ENCODE results near the gene PLXND1. TPM values are rescaled to one million over a fixed set of nuclear protein-coding genes. Genes with fewer than 3 reads are reported as not detected.

Gene PLXND1
- polyA plus RNA-seq, 1 donor from 2014 or later = 0.05 TPM

GRCh38 chr3:129614435-129614834 lies 8.0 kb upstream of the PLXND1 start:
- TF ChIP-seq EZH2 (IDR thresholded peaks at IDR 0.05; ENCODE audit: borderline replicate concordance, insufficient read depth, low read length, poor library complexity, severe bottlenecking) (no peak), EP300 (conservative IDR thresholded peaks at IDR 0.05; ENCODE audit: poor library complexity, severe bottlenecking) (no peak)
- Histone ChIP-seq H3K79me2 (replicated peaks; ENCODE audit: insufficient read depth, low read length) (no peaks in the 10 kb centered on the region), H3K36me3 (ENCODE audit: insufficient read depth, low read length) (no peaks in the 10 kb centered on the region), H3F3A (ENCODE audit: insufficient read depth, low read length, poor library complexity, severe bottlenecking) (no peaks in the 10 kb centered on the region), H3K4me3 (ENCODE audit: low read length) (no peak overlapping the region), H3K27ac (ENCODE audit: low read length) (no peak overlapping the region), H3K27me3 (ENCODE audit: insufficient read depth, low read depth, low read length) (no peaks in the 10 kb centered on the region), H2AFZ (ENCODE audit: low read depth, low read length) (no peak overlapping the region), H3K9me2 (ENCODE audit: insufficient read depth, low read length) (no peaks in the 10 kb centered on the region), H3K9me3 (ENCODE audit: low read length) (no peaks in the 10 kb centered on the region), H3K9ac (ENCODE audit: low read length) (no peak overlapping the region), H4K20me1 (ENCODE audit: insufficient read depth) (no peaks in the 10 kb centered on the region), H3K4me2 (ENCODE audit: low read length) (no peak overlapping the region)

GRCh38 chr3:129613367-129613740 lies 6.9 kb upstream of the PLXND1 start:
- no peak overlapping the region for H3K27ac ChIP-seq (ENCODE audit: low read length)

DNA sequence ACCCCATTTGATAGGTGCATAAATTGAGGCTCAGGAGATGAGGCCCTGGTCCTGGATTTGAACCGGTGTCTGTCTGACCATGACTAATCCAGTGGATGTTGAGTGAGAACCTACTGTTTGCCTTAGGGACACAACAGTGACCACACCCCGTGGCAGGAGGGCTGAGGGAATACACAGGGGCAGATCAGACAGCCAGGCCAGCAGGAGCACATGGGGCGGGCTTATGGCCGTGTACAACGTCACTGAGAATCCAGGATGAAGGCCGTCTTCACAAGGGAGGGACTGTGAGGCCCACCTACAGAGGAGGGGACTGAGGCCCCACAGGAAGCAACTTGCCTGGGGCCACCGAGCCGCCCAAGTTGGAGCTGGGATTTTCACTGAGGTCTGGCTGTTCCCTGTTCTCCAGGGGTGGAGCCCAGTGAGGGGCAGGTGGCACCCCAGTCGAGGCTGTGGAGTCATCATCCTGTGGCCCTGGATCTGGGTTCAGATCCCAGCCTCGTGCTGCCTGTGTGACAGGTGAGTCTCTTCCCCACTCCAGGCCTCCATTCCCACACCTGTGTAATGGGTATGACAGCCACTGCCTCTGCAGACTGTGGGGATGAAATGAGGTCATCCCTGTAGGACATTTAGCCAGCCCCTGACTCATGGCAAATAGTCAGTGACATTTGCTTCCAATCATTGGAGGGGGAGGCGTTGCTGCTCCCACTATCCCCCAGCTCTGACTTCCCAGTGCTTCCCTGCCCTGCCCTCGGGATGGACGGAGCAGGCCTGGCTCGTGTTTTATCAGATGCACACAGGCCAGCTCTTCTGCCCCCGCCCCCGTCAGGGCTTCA lies 6.3 kb upstream of the PLXND1 start:
- Histone ChIP-seq H3K9me3 (ENCODE audit: low read length) (no peaks in the 10 kb centered on the region), H3K27me3 (ENCODE audit: insufficient read depth, low read depth, low read length) (peaks cover 11% of the 10 kb centered on the region), H3K36me3 (ENCODE audit: insufficient read depth, low read length) (no peaks in the 10 kb centered on the region), H3K79me2 (replicated peaks; ENCODE audit: insufficient read depth, low read length) (no peaks in the 10 kb centered on the region), H4K20me1 (ENCODE audit: insufficient read depth) (no peaks in the 10 kb centered on the region), H3K9me2 (ENCODE audit: insufficient read depth, low read length) (no peaks in the 10 kb centered on the region), H3K4me2 (ENCODE audit: low read length) (no peak overlapping the region), H3K9ac (ENCODE audit: low read length) (no peak overlapping the region), H3K27ac (ENCODE audit: low read length) (no peak overlapping the region), H2AFZ (ENCODE audit: low read depth, low read length) (no peak overlapping the region), H3F3A (ENCODE audit: insufficient read depth, low read length, poor library complexity, severe bottlenecking) (no peaks in the 10 kb centered on the region), H3K4me3 (ENCODE audit: low read length) (no peak overlapping the region)
- TF ChIP-seq POLR2AphosphoS5 (IDR thresholded peaks at IDR 0.05) (no peak), REST (IDR thresholded peaks at IDR 0.05; ENCODE audit: borderline replicate concordance) (no peak), CTCF (IDR thresholded peaks at IDR 0.05; ENCODE audit: poor library complexity, severe bottlenecking) (no peak)

More at GRCh38 chr3:129613367-129613740, 6.9 kb upstream of the PLXND1 start:
- no peaks in the 10 kb centered on the region for H3K9me2 ChIP-seq (ENCODE audit: insufficient read depth, low read length)
- H4K20me1 ChIP-seq (ENCODE audit: insufficient read depth) = no peaks in the 10 kb centered on the region
- H3K4me2 ChIP-seq (ENCODE audit: low read length) = no peak overlapping the region
- no peaks in the 10 kb centered on the region for H3K9me3 ChIP-seq (ENCODE audit: low read length)
- no peaks in the 10 kb centered on the region for H3K79me2 ChIP-seq (replicated peaks; ENCODE audit: insufficient read depth, low read length)
- no peak for TF ChIP-seq RAD21 (conservative IDR thresholded peaks at IDR 0.05)
- no peak for TF ChIP-seq POLR2AphosphoS5 (IDR thresholded peaks at IDR 0.05)
- no peak for TF ChIP-seq EZH2 (IDR thresholded peaks at IDR 0.05; ENCODE audit: borderline replicate concordance, insufficient read depth, low read length, poor library complexity, severe bottlenecking)
- no peak for TF ChIP-seq SMC3 (conservative IDR thresholded peaks at IDR 0.05; ENCODE audit: poor library complexity)
- TF ChIP-seq TAF1 (IDR thresholded peaks at IDR 0.05; ENCODE audit: low read depth) = no peak
- no peak for TF ChIP-seq EP300 (conservative IDR thresholded peaks at IDR 0.05; ENCODE audit: poor library complexity, severe bottlenecking)
- no peak for TF ChIP-seq MXI1 (conservative IDR thresholded peaks at IDR 0.05; ENCODE audit: poor library complexity, severe bottlenecking)
- TF ChIP-seq CTCF (IDR thresholded peaks at IDR 0.05; ENCODE audit: poor library complexity, severe bottlenecking) = no peak
- no peak overlapping the region for H3K4me3 ChIP-seq (ENCODE audit: low read length)
- no peak overlapping the region for H3K9ac ChIP-seq (ENCODE audit: low read length)
- no peaks in the 10 kb centered on the region for H3K36me3 ChIP-seq (ENCODE audit: insufficient read depth, low read length)
- peaks cover 6% of the 10 kb centered on the region for H3K27me3 ChIP-seq (ENCODE audit: insufficient read depth, low read depth, low read length)
- H3F3A ChIP-seq (ENCODE audit: insufficient read depth, low read length, poor library complexity, severe bottlenecking) = no peaks in the 10 kb centered on the region
- H2AFZ ChIP-seq (ENCODE audit: low read depth, low read length) = no peak overlapping the region
